ENCODE measurements around the gene RPTOR. TPM values are rescaled to one million over a fixed set of nuclear protein-coding genes. Genes with fewer than 3 reads are reported as not detected.
"Not testable (repeated sequence)": the region's sequence is repeated elsewhere in the genome, so short reads cannot be mapped to it uniquely, and the experiment has no call there.

RPTOR gene
- total RNA-seq, 1 experiment from 2014 or later: 27.0 TPM

DNA sequence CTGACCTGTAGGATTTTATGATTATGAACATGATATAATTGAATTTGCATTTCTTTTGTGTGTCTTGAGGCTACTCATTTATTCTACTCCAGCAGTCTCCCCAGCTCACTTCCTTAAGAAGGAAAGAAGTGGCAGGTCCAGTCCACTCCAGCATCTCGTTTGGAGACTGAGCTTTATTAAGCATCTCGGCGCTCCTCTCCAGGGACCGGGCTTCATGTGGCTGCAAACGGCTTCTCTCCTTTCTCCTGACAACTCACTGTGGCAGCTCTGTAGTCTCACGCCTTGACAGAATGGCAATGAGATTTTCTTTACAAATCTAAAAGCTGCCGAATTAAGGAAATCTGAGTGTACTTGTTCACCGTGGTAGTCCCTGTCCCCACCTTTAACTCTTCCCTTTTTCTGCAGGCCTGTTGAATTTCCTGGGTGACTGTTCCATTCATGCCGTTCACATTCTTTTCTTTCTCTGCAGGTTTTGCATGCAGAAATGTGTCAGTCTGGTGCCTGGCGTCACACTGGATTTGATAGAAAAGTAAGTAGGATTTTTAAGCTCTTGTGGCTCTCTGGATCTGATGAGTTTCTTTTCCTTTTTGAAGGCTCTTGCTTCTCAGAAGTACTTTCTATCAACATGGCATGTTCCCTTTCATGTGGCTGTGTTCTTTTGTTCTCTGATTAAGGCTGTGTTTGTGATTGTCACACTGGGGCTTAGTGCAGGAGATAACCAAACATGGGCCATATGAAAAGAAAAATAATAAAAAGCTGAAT, 246.5 kb downstream of the RPTOR start:
- Histone ChIP-seq H3K4me1 (replicated peaks) (peaks cover 66% of the 10 kb centered on the region), H3K36me3 (peaks cover 9% of the 10 kb centered on the region; the same call in 1 of the 2 replicates), H3K27ac (peak overlapping the region; percentile 76), H3K27me3 (replicated peaks) (no peaks in the 10 kb centered on the region), H3K4me3 (no peak overlapping the region), H3K9me3 (replicated peaks) (no peaks in the 10 kb centered on the region; the same call in 1 of the 2 replicates)
- DNase-seq (ENCODE audit: low read depth in 1 of 2, low spot score in 2 of 2): no peak

DNA sequence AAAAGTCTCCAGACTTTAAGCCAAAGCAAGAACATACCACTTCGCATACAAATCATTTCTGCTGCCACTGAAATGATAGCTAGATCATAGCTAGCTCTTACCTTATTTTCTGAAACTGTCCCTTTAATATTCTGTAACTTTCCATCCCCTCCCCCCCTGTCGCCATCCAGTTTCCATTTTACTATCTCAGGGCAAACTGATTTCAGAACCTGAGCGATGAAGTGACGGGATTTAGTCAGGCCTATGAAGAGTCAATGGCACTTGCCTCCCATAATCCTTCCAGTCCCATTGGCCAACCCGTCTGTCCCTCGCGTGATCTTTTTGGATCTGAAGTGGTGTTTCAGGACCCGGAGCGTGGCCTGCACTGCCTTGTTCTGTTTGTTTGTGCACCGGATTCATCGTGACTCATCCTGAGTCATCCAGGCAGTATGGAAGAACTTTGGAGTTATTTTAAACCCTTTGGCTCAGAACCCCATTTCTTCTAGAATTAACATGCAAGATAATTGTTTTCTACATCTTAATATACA, 247.2 kb downstream of the RPTOR start:
- Histone ChIP-seq H3K27ac (peak overlapping the region; percentile 76), H3K36me3 (peaks cover 9% of the 10 kb centered on the region; the same call in 1 of the 2 replicates), H3K4me3 (no peak overlapping the region), H3K27me3 (replicated peaks) (no peaks in the 10 kb centered on the region), H3K9me3 (replicated peaks) (no peaks in the 10 kb centered on the region; the same call in 1 of the 2 replicates), H3K4me1 (replicated peaks) (peaks cover 66% of the 10 kb centered on the region)
- peak; percentile 97 to 99 for DNase-seq (ENCODE audit: low read depth in 1 of 2, low spot score in 2 of 2)

DNA sequence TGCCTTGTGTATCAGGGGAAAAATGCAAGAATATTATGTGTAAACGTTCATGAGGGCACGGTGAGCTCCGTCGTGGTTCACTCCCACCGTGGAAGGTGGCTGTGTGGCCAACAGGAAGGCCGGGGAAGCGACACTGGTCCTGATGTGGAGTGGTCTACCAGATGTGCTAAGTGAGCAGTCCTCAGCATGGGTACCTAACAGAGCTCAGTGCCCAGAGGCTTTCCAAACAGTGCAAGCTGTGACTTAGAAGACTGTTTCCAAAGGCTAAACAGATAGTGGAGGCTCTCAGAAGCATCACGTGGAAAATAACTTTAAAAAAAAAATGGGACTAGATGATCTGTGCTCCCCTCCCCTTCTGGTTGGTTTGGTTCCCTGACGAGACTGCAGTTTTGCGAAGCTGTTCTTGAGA, 247.7 kb downstream of the RPTOR start:
- H3K27me3 ChIP-seq (replicated peaks): no peaks in the 10 kb centered on the region
- no peaks in the 10 kb centered on the region; the same call in 1 of the 2 replicates for H3K9me3 ChIP-seq (replicated peaks)
- peaks cover 66% of the 10 kb centered on the region for H3K4me1 ChIP-seq (replicated peaks)
- H3K36me3 ChIP-seq: peaks cover 9% of the 10 kb centered on the region; the same call in 1 of the 2 replicates
- DNase-seq (ENCODE audit: low read depth in 1 of 2, low spot score in 2 of 2): no peak
- H3K4me3 ChIP-seq: no peak overlapping the region
- peak overlapping the region; percentile 76 for H3K27ac ChIP-seq

DNA sequence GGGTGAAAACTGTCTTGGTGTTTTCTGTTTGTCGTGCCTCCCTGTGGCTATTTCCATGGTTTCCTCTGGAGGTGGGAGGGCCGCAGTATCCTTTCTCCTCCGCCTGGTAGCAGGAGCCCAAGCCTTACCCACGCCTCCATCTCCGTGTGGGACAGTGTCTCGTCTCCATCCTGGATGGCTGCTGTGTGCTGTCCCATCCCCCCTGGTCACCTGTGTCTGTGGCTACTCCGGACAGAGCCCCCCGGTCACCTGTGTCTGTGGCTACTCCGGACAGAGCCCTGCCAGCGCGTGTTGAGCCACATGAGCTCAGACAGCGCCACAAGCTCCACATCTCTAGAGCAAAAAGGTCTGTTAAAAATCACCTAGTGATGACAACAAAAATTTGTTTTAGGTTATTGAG, 248.8 kb downstream of the RPTOR start:
- H3K9me3 ChIP-seq (replicated peaks): no peaks in the 10 kb centered on the region
- DNase-seq (ENCODE audit: low read depth in 1 of 2, low spot score in 2 of 2): peak in 1 of 2 experiments; percentile 22
- peaks cover 60% of the 10 kb centered on the region for H3K4me1 ChIP-seq (replicated peaks)
- peak overlapping the region; percentile 76; the same call in 1 of the 2 replicates for H3K27ac ChIP-seq
- no peak overlapping the region for H3K4me3 ChIP-seq
- no peaks in the 10 kb centered on the region for H3K27me3 ChIP-seq (replicated peaks)
- peaks cover 3% of the 10 kb centered on the region; the same call in 1 of the 2 replicates for H3K36me3 ChIP-seq

DNA sequence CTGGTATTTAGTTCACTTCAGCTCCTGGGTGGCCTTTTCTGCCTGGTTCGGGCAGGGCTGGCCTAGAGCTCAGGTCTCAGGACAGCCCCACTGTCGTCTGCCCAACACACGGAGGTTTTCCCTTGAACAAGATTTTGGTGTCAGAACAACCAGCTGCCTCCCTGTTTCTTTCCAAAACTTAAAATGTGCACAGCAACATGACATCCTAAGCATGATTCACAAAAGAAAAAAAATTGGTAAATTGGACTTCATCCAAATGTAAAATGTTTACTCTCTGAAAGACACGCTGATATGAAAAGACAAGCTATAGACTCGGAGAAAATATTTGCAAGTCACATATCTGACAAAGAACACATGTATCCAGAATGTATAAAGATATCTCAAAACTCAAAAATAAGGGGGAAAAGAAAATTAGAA, 249.2 kb downstream of the RPTOR start:
- peak overlapping the region; percentile 76; the same call in 1 of the 2 replicates for H3K27ac ChIP-seq
- peak in 1 of 2 experiments; percentile 51 for DNase-seq (ENCODE audit: low read depth in 1 of 2, low spot score in 2 of 2)
- peaks cover 3% of the 10 kb centered on the region; the same call in 1 of the 2 replicates for H3K36me3 ChIP-seq
- H3K4me3 ChIP-seq: no peak overlapping the region
- H3K27me3 ChIP-seq (replicated peaks): no peaks in the 10 kb centered on the region
- H3K9me3 ChIP-seq (replicated peaks): no peaks in the 10 kb centered on the region
- peaks cover 55% of the 10 kb centered on the region for H3K4me1 ChIP-seq (replicated peaks)

DNA sequence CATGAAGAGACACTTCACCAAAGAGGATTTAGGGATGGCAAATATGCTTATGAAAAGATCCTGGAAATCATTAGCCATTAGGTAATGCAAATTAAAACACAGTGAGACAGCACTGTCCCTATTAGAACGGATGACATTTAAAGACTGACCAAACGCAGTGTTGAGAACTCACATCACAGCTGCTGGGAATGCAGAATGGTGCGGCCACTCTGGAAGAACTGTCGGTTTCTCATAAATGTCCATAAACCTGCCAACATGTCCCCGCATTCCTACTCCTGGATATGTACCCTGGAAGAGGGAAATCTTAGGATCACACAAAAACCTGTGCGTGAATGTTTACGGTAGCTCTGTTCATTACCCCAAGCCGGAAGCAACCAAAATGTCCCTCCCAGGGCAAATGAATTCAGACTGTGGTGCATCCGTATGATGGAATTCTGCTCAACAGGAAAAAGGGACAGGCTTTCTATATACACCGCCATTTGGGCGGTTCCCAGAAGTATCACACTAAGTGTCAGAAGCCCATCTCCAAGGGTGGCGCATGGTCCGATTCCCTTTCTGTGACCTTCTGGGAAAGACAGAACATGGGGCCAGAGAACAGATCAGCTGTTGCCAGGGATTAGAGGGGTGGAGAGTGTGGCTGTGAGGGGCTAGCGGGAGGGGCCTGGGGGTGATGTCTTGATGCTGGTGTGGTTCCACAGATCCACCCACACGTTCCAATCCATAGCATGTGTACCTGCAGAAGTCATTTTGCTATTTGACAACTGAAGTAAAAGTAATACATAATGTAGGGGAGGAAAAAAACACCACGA, 249.8 kb downstream of the RPTOR start:
- Histone ChIP-seq H3K27me3 (replicated peaks) (no peaks in the 10 kb centered on the region), H3K9me3 (replicated peaks) (no peaks in the 10 kb centered on the region), H3K36me3 (peaks cover 6% of the 10 kb centered on the region; the same call in 1 of the 2 replicates), H3K27ac (no peak overlapping the region), H3K4me3 (no peak overlapping the region), H3K4me1 (replicated peaks) (peaks cover 49% of the 10 kb centered on the region)
- DNase-seq (ENCODE audit: low read depth in 1 of 2, low spot score in 2 of 2): no peak

DNA sequence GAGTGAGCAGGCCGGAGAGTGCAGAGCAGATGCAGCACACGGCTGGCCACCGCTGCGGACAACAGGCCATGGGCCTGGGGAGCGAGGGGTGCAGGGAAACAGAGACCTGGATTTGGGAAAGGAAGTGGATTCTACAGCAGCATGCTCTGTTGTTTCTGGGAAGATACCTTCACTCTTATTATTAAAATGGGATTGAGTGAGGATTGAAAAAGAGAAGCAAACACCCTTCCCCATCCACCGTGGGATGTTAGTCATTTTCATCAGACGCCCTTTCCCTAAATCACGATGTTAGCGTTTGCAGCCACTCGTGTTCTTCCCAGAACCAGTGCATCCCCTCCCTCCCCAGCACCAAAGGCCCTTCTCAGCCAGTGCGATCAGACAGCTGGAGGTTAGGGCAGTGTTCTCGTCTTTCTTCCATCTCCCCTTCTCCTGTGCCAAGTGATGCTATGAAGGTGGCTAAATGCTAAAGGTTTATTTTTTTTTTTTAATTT, 250.5 kb downstream of the RPTOR start:
- H3K27ac ChIP-seq: no peak overlapping the region
- no peak overlapping the region for H3K4me3 ChIP-seq
- H3K27me3 ChIP-seq (replicated peaks): no peaks in the 10 kb centered on the region
- peaks cover 6% of the 10 kb centered on the region for H3K36me3 ChIP-seq
- H3K9me3 ChIP-seq (replicated peaks): no peaks in the 10 kb centered on the region
- peaks cover 43% of the 10 kb centered on the region for H3K4me1 ChIP-seq (replicated peaks)
- DNase-seq (ENCODE audit: low read depth in 1 of 2, low spot score in 2 of 2): no peak

DNA sequence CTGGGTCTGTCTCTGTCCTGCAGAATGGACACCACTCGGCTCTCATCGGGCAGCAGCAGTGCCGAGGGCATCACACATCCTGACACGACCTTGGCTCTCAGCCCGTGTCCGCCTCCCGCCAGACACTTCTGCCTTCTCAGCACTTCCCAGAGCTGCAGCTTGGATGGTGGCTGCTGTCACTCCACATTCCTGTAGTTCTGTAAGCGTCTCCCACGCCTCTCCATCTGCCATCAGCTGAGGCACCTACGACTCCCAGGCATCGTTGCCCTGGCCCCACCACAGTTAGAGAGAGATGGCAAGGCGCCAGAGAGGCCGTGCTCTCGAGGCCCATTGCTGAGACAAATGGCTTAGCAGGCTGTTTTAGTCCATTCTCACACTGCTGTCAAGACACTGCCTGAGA, 251.1 kb downstream of the RPTOR start:
- Histone ChIP-seq H3K9me3 (replicated peaks) (no peaks in the 10 kb centered on the region), H3K36me3 (peaks cover 6% of the 10 kb centered on the region), H3K4me3 (no peak overlapping the region), H3K27me3 (replicated peaks) (no peaks in the 10 kb centered on the region), H3K4me1 (replicated peaks) (peaks cover 36% of the 10 kb centered on the region), H3K27ac (no peak overlapping the region)
- DNase-seq (ENCODE audit: low read depth in 1 of 2, low spot score in 2 of 2): no peak

DNA sequence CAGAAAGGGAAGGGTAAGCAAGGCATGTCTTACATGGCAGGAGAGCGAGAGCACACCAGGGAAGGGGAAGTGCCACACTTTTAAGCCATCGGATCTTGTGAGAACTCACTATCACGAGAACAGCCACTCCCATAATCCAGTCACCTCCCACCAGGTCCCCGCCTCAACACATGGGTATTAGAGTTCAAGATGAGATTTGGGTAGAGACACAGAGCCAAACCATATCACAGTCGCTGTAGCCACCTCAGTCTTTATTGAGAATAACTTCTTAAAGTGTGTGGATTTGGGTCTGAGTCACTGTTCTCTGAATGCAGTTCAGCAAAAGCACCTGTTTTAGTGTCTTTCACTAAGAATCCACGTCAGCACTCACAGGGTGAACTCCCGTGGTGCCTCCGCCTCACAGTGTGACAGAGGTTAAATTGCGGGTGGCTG, 251.8 kb downstream of the RPTOR start:
- Histone ChIP-seq H3K27me3 (replicated peaks) (no peaks in the 10 kb centered on the region), H3K9me3 (replicated peaks) (no peaks in the 10 kb centered on the region), H3K27ac (no peak overlapping the region), H3K4me1 (replicated peaks) (peaks cover 29% of the 10 kb centered on the region), H3K36me3 (peaks cover 6% of the 10 kb centered on the region), H3K4me3 (no peak overlapping the region)
- DNase-seq (ENCODE audit: low read depth in 1 of 2, low spot score in 2 of 2): no peak

DNA sequence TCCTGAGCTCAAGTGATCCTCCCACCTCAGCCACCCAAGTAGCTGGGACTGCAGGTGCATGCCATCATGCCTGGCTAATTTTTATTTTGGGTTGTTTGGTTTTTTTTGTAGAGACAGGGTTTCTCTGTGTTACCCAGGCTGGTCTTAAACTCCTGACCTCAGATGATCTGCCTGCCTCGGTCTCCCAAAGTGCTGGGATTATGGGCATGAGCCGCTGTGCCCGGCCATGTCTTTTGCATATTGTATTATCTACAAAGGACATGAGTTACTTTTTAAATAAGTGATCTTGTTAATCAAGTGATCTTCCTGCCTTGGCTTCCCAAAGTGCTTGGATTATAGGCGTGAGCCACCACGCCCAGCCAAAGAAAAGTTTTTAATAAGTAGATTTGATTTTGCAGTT, 252.6 kb downstream of the RPTOR start:
- H3K27me3 ChIP-seq (replicated peaks); DNase-seq (ENCODE audit: low read depth in 1 of 2, low spot score in 2 of 2); H3K9me3 ChIP-seq (replicated peaks); H3K4me3 ChIP-seq; H3K27ac ChIP-seq; H3K36me3 ChIP-seq: not testable (repeated sequence)
- H3K4me1 ChIP-seq (replicated peaks): peaks cover 22% of the 10 kb centered on the region

DNA sequence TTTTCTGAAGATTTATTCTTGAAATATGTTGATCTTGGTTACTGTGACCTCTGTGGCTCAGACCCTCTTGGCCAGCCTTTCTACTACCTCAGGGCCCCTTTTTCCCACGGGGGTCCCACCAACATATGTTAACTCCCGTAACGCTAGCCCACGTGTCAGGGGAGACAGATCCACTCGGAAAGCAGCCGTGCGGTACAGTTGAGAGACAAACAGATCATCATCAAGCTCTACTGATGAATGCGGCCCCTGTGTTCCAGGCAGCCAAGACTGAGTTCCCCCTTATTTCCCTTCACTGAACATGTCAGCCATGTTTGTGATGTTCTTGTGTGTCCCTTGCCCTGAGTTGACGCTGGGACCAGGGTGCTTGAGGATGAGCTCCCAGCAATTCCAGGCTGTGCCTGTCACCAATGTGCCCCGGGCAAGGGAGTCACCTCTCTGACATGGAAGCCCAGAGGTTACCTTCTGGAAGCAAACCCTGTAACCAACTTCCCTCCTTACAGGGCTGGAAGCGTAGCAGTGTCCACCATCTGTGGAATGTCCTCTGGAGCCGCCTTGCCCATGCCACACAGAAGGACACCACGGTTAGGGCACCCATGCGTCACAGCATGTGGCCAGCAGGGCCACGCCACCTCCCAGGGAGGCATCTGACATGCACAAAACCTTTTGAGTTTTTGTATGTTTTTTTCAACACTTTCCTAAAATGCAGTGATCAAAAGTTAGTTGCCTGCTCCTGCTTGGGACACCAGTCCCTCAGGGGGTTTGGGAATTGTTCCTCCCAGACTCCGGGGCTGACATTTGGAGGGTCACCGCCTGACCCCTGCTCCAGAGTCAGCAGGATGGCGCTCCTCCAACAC, 253.3 kb downstream of the RPTOR start:
- no peaks in the 10 kb centered on the region for H3K9me3 ChIP-seq (replicated peaks)
- H3K36me3 ChIP-seq: peaks cover 6% of the 10 kb centered on the region
- no peak overlapping the region for H3K27ac ChIP-seq
- no peak for DNase-seq (ENCODE audit: low read depth in 1 of 2, low spot score in 2 of 2)
- no peak overlapping the region for H3K4me3 ChIP-seq
- no peaks in the 10 kb centered on the region for H3K27me3 ChIP-seq (replicated peaks)
- H3K4me1 ChIP-seq (replicated peaks): peaks cover 14% of the 10 kb centered on the region

DNA sequence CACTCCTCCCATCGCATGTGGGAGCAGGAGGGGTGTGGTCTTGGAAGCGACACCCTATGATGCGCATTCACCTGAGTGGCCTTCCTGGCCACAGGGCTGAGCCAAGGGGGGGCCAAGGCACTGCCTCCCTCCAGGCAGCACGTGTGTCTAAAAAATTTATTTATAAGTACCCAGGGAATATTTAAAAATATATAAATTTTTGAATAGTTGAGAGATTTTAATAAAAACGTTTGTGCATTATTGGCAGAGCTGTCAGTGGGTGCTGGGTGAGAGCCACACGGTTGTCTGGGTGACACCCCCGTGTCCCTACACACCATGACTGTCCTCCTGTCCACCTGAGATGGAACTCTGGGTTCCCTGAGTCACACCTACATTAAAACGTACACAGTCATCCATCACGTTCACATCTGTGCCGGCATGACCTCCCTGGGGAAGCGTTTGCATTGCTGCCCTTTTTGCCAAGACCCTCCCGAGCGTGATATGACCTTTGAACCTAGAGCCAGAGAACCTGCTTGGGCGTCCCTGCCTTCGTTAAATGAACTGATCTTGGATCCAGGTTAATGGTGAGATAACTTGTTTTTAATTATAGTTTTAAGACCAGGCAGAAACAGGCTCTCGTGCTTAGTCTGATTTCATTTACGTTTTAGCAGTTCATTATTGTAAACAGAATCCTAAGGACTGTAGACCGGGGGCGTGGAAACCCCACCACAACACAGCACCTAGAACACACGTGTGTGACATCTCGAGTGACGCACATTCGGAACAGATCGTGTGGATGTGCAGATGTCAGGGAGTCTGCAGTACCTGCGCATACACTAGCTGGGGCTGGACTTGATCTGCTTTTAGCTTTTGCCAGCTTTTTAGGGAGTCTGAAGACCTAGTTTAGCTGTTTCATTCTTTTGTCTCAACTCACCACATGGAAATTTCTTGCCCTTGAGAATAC, 254.2 kb downstream of the RPTOR start:
- Histone ChIP-seq H3K36me3 (peaks cover 6% of the 10 kb centered on the region), H3K27ac (no peak overlapping the region), H3K4me3 (no peak overlapping the region), H3K9me3 (replicated peaks) (no peaks in the 10 kb centered on the region), H3K27me3 (replicated peaks) (no peaks in the 10 kb centered on the region), H3K4me1 (replicated peaks) (peaks cover 5% of the 10 kb centered on the region)
- no peak for DNase-seq (ENCODE audit: low read depth in 1 of 2, low spot score in 2 of 2)

Measured in SJSA1 (cell line).